ENCODE results near the gene ENTPD8. TPM values are rescaled to one million over a fixed set of nuclear protein-coding genes. Genes with fewer than 3 reads are reported as not detected.

The ENTPD8 gene
- total and polyA plus RNA-seq, 2 experiments from 2014 or later: 0.15 to 0.51 TPM

GRCh38 chr9:137432687-137433348 is 8.3 kb downstream of the ENTPD8 start:
- H3K36me3 ChIP-seq: no peaks in the 10 kb centered on the region
- H3K27me3 ChIP-seq: no peaks in the 10 kb centered on the region
- no peak for TF ChIP-seq CTCF (IDR thresholded peaks at IDR 0.05; ENCODE audit: low read depth, low read length)
- H3K4me1 ChIP-seq (ENCODE audit: low read depth): no peaks in the 10 kb centered on the region
- no peak for DNase-seq (ENCODE audit: low read depth in 1 of 2, low spot score in 1 of 2)
- H3K9me3 ChIP-seq (ENCODE audit: low read depth): no peaks in the 10 kb centered on the region
- H3K27ac ChIP-seq: no peak overlapping the region
- H3K4me3 ChIP-seq: no peak overlapping the region

- no peaks in the 10 kb centered on the region for H3K36me3 ChIP-seq
- TF ChIP-seq CTCF (IDR thresholded peaks at IDR 0.05; ENCODE audit: low read depth, low read length): no peak
- no peaks in the 10 kb centered on the region for H3K9me3 ChIP-seq (ENCODE audit: low read depth)
- no peak overlapping the region for H3K4me3 ChIP-seq
- no peak for DNase-seq (ENCODE audit: low read depth in 1 of 2, low spot score in 1 of 2)
- no peaks in the 10 kb centered on the region for H3K27me3 ChIP-seq
- no peaks in the 10 kb centered on the region for H3K4me1 ChIP-seq (ENCODE audit: low read depth)
- no peak overlapping the region for H3K27ac ChIP-seq
Measured at GRCh38 chr9:137431416-137431931, 9.7 kb downstream of the ENTPD8 start.

DNA sequence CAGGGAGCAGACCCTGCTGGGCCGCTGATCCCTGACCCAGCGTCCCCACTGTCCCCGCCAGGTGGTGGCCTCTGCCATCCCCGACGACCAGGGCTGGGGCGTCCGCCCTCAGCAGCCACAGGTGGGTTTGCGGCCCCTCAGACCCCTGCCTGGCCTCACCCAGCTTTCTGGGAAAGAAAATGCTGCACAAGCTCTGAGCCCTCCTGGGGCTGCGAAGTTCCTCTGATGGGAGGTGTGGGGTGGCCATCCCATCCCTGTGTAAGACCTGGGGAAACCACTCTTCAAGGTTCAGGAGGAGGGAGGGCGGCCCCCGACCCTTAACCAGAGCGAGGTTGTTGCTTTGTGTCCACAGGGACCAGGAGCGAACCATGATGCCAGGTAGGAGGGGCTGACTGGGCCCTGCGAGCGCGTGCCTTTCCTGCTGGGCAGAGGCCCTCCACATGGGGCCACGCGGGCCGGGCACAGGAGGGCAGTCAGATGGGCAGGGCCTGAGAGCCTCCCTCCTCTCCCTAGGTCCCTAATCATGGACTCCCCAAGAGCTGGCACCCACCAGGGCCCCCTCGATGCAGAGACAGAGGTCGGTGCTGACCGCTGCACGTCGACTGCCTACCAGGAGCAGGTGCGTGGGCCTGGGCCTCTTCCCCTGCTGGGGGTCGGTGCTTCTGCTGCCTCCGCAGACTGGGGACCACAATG is 10.3 kb downstream of the ENTPD8 start:
- no peaks in the 10 kb centered on the region for H3K36me3 ChIP-seq

DNA sequence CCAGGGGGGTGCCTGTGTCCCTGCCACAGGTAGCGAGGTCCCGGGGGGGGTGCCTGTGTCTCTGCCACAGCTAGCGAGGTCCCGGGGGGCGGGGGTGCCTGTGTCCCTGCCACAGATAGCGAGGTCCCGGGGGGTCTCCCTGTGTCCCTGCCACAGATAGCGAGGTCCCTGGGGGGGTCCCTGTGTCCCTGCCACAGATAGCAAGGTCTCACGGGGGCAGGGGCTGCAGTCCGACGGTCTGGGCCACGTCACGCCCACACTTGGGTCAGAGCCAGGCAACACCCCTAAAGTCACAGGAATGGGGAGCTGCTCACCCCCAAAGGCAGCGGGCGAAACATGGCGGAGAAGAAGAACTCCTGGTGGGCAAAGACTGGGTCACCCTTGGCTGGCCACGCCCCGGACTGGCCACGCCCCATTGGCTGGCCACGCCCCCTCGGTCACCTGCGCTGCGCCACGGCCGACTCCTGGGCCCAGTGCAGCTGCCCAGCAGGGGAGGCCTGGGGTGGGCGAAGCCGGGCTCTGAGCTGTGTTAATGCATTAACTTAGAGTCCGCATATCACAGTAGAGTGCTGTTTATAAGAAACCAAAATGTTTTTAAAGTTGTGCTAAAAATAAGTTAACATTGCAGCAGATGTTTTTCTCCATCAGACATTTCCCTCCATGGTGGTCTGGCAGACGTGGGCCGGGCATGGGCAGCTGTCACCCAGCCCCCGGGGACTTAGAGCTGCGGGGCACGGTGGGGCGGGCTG is 11.0 kb downstream of the ENTPD8 start:
- Histone ChIP-seq H3K4me1 (ENCODE audit: low read depth) (peaks cover 9% of the 10 kb centered on the region), H3K27me3 (no peaks in the 10 kb centered on the region), H3K27ac (no peak overlapping the region), H3K9me3 (ENCODE audit: low read depth) (no peaks in the 10 kb centered on the region), H3K4me3 (no peak overlapping the region), H3K36me3 (no peaks in the 10 kb centered on the region)
- no peak for TF ChIP-seq CTCF (IDR thresholded peaks at IDR 0.05; ENCODE audit: low read depth, low read length)
- DNase-seq (ENCODE audit: low read depth in 1 of 2, low spot score in 1 of 2): no peak

More for the DNA sequence above, 10.3 kb downstream of the ENTPD8 start:
- H3K27ac ChIP-seq: no peak overlapping the region
- no peak for TF ChIP-seq CTCF (IDR thresholded peaks at IDR 0.05; ENCODE audit: low read depth, low read length)
- H3K4me1 ChIP-seq (ENCODE audit: low read depth): peaks cover 1% of the 10 kb centered on the region
- no peaks in the 10 kb centered on the region for H3K27me3 ChIP-seq
- H3K9me3 ChIP-seq (ENCODE audit: low read depth): no peaks in the 10 kb centered on the region
- DNase-seq (ENCODE audit: low read depth in 1 of 2, low spot score in 1 of 2): no peak
- H3K4me3 ChIP-seq: no peak overlapping the region

GRCh38 chr9:137429546-137429890 is 11.6 kb downstream of the ENTPD8 start:
- peaks cover 13% of the 10 kb centered on the region for H3K4me1 ChIP-seq (ENCODE audit: low read depth)
- no peaks in the 10 kb centered on the region for H3K9me3 ChIP-seq (ENCODE audit: low read depth)

More at GRCh38 chr9:137429546-137429890, 11.6 kb downstream of the ENTPD8 start:
- Histone ChIP-seq H3K27me3 (no peaks in the 10 kb centered on the region), H3K27ac (no peak overlapping the region), H3K4me3 (no peak overlapping the region), H3K36me3 (no peaks in the 10 kb centered on the region)
- no peak for TF ChIP-seq CTCF (IDR thresholded peaks at IDR 0.05; ENCODE audit: low read depth, low read length)
- no peak for DNase-seq (ENCODE audit: low read depth in 1 of 2, low spot score in 1 of 2)

Measured in cardiac muscle cell (in vitro differentiated cells and primary cell).